ENCODE data around the gene BTBD6. TPM values are rescaled to one million over a fixed set of nuclear protein-coding genes. Genes with fewer than 3 reads are reported as not detected.
A peak's percentile ranks its signal among the peaks of the same experiment; 100 is the strongest.

Gene BTBD6
- total RNA-seq, 2 donors from 2014 or later, result 45.9 to 73.5 TPM

GRCh38 chr14:105201156-105201924, 47.0 kb upstream of the BTBD6 start:
- Histone ChIP-seq H3K27me3 (replicated peaks; ENCODE audit: insufficient read depth) (no peaks in the 10 kb centered on the region), H3K9me3 (no peaks in the 10 kb centered on the region), H3K27ac (no peak overlapping the region), H3K36me3 (no peaks in the 10 kb centered on the region), H3K4me1 (ENCODE audit: control insufficient read depth in 1 of 2, low read depth in 2 of 2) (peaks cover 17 to 36% of the 10 kb centered on the region in 2 donors), H3K4me3 (no peak overlapping the region)
- no peak for DNase-seq (ENCODE audit: low spot score)
- no peak for TF ChIP-seq CTCF (IDR thresholded peaks at IDR 0.05)
- no peak for ATAC-seq (ENCODE audit: insufficient number of reproducible peaks, low FRiP score, low read depth)

DNA sequence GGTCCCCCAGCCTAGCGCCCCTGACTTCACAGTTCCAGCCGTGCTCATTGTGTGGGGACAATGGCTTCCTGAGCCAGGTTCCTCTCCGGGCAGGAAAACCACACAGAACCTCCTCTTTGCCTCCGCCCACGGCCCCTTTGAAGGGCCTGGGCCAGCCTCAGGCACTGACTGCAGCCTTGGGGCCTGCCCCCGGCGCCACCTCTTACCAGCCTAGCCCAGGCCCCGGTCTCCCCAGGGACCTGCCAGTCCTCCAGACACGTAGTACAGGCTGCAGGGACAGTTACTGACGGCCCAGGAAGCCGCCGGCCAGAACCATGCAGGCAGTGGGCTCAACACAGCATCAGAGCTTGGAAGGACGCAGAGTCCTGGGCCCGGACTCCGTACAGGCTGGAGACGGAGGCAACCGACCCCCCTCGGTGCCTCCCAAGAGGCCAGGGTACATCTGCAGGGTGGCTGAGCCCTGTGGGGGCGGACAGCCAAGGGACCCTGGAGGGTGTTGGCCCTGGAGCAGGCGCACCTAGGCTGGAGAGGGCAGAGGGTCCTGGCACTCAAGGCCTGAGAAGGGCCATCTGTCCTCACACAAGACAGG, 46.3 kb upstream of the BTBD6 start:
- H3K4me1 ChIP-seq (ENCODE audit: control insufficient read depth in 1 of 2, low read depth in 2 of 2), result peaks cover 13 to 32% of the 10 kb centered on the region in 2 donors
- no peak overlapping the region for H3K4me3 ChIP-seq
- no peaks in the 10 kb centered on the region for H3K9me3 ChIP-seq
- no peaks in the 10 kb centered on the region for H3K36me3 ChIP-seq
- H3K27ac ChIP-seq, result no peak overlapping the region
- no peak for TF ChIP-seq CTCF (IDR thresholded peaks at IDR 0.05)
- ATAC-seq (ENCODE audit: insufficient number of reproducible peaks, low FRiP score, low read depth), result no peak
- H3K27me3 ChIP-seq (replicated peaks; ENCODE audit: insufficient read depth), result no peaks in the 10 kb centered on the region
- no peak for DNase-seq (ENCODE audit: low spot score)

DNA sequence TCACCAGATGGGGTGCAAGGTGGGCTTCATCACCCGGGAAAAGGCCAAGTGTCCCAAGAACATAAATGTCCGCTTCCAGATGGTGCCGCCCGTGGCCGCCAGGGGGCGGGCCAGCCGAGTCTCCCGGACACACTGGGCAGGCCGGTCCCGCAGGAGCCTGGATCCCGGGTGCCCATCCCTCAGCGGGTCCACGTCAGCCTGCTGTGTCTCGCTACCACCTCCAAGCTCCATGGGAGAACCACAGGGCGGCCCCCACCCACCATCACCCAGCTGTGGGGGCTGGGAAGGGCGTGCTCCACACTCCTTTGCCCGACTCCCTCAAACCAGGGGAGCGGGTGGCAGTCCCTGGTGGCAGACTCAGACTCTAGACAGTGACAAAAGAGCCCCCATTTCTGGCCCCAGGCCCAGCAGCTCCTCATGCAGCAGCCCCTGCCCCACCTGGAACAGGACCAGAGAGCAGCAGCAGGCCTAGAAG, 45.2 kb upstream of the BTBD6 start:
- Histone ChIP-seq H3K27me3 (replicated peaks; ENCODE audit: insufficient read depth) (no peaks in the 10 kb centered on the region), H3K36me3 (no peaks in the 10 kb centered on the region), H3K4me3 (no peak overlapping the region), H3K9me3 (no peaks in the 10 kb centered on the region), H3K4me1 (ENCODE audit: control insufficient read depth in 1 of 2, low read depth in 2 of 2) (peaks cover 13 to 32% of the 10 kb centered on the region in 2 donors), H3K27ac (no peak overlapping the region)
- TF ChIP-seq CTCF (IDR thresholded peaks at IDR 0.05), result peak; percentile 95
- no peak for ATAC-seq (ENCODE audit: insufficient number of reproducible peaks, low FRiP score, low read depth)
- peak; percentile 38 for DNase-seq (ENCODE audit: low spot score)

GRCh38 chr14:105203701-105204100, 44.6 kb upstream of the BTBD6 start:
- Histone ChIP-seq H3K4me1 (ENCODE audit: control insufficient read depth in 1 of 2, low read depth in 2 of 2) (peaks cover 13 to 32% of the 10 kb centered on the region in 2 donors), H3K4me3 (no peak overlapping the region), H3K27me3 (replicated peaks; ENCODE audit: insufficient read depth) (no peaks in the 10 kb centered on the region), H3K36me3 (no peaks in the 10 kb centered on the region), H3K9me3 (no peaks in the 10 kb centered on the region), H3K27ac (no peak overlapping the region)
- ATAC-seq (ENCODE audit: insufficient number of reproducible peaks, low FRiP score, low read depth) (no peak), DNase-seq (ENCODE audit: low spot score) (no peak)
- TF ChIP-seq CTCF (IDR thresholded peaks at IDR 0.05), result no peak

DNA sequence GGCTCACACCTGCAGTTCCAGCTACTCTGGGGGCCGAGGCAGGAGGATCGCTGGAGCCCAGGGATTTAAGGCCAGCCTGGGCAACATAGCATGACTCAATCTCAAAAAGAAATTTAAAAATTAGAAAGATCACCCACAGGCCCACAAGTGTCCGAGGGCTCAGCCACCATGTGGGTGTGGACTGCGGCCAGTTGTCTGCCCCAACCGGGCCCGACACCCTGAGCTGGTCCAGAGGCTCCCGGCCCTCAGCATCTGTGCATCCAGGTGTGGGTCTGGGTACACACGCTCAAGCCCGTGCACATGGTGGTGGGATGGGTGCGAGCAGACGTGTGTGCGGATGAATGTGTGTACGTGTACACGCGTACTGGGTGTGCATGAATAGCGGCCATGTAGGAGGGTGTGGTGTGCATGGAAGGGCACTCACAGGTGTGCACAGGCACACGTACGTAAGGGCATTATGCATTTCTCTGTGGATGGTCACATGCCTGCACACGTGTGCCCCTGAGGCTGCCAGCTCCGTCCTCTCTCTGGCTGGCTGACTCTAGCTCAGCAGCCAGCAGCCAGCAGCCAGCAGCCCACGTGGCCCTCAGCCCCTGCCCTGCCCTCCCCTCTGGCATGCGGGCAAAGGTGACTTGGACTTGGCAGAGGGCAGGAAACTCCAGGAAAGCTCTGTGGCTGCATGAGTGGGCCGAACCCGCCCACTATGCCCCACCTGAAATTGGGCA, 44.0 kb upstream of the BTBD6 start:
- DNase-seq (ENCODE audit: low spot score) (no peak), ATAC-seq (ENCODE audit: insufficient number of reproducible peaks, low FRiP score, low read depth) (no peak)
- H3K9me3 ChIP-seq, result no peaks in the 10 kb centered on the region
- H3K36me3 ChIP-seq, result no peaks in the 10 kb centered on the region
- H3K27me3 ChIP-seq (replicated peaks; ENCODE audit: insufficient read depth), result no peaks in the 10 kb centered on the region
- peaks cover 13 to 32% of the 10 kb centered on the region in 2 donors for H3K4me1 ChIP-seq (ENCODE audit: control insufficient read depth in 1 of 2, low read depth in 2 of 2)
- H3K4me3 ChIP-seq, result no peak overlapping the region
- TF ChIP-seq CTCF (IDR thresholded peaks at IDR 0.05), result no peak
- no peak overlapping the region for H3K27ac ChIP-seq
